22Rv1 (cell line): ENCODE results near the gene AMY1C.
"Not testable (repeated sequence)": the region's sequence is repeated elsewhere in the genome, so short reads cannot be mapped to it uniquely, and the experiment has no call there.

Experiments used
- ZFX ChIP-seq: fragments of 450-650 bp; IDR thresholded peaks from 2 replicates; pipeline ENCODE4 v1.6.1; 2017; ENCODE audit warnings: antibody characterized with exemption, borderline replicate concordance
- TF ChIP-seq, protein P1 (sequence below): fragments of 450-650 bp; IDR thresholded peaks from 2 replicates; pipeline ENCODE4 v1.5.1; 2017; ENCODE audit warnings: mild to moderate bottlenecking

GRCh38 chr1:103707670-103708069, 42.0 kb upstream of the AMY1C start:
- TF ChIP-seq, protein P1, sequence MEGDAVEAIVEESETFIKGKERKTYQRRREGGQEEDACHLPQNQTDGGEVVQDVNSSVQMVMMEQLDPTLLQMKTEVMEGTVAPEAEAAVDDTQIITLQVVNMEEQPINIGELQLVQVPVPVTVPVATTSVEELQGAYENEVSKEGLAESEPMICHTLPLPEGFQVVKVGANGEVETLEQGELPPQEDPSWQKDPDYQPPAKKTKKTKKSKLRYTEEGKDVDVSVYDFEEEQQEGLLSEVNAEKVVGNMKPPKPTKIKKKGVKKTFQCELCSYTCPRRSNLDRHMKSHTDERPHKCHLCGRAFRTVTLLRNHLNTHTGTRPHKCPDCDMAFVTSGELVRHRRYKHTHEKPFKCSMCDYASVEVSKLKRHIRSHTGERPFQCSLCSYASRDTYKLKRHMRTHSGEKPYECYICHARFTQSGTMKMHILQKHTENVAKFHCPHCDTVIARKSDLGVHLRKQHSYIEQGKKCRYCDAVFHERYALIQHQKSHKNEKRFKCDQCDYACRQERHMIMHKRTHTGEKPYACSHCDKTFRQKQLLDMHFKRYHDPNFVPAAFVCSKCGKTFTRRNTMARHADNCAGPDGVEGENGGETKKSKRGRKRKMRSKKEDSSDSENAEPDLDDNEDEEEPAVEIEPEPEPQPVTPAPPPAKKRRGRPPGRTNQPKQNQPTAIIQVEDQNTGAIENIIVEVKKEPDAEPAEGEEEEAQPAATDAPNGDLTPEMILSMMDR = not testable (repeated sequence)
- TF ChIP-seq ZFX = not testable (repeated sequence)
